Spleen (tissue), 7 donors: ENCODE data around the gene SH2D2A.

Experiments used
- POLR2A ChIP-seq, 3 donors: fragments of 450-650 bp; IDR thresholded peaks; one replicate each; pipeline ENCODE4 v1.5.1; 2017; ENCODE audit warnings: antibody characterized with exemption in 3 of 3, mild to moderate bottlenecking in 1 of 3
- POLR2AphosphoS5 ChIP-seq, 3 donors: sonication (generic); formaldehyde crosslinking; IDR thresholded peaks; one replicate each; pipeline ENCODE4 v1.5.1; 2017; ENCODE audit warnings: antibody characterized with exemption in 3 of 3
- TF ChIP-seq, protein P1 (sequence below), 11 experiments: fragments of 200-600 bp in 7 of 11; fragments of 450-650 bp in 4 of 11; sonication (generic) in 4 of 11; IDR thresholded peaks in 8 of 11; conservative IDR thresholded peaks in 3 of 11; 1 replicate in 7 of 11; 2 replicates in 4 of 11; pipeline versions ENCODE4 v1.4.0 to v1.8.0; 2016 to 2021; ENCODE audit warnings: antibody characterized with exemption in 11 of 11, inconsistent platforms in 4 of 11, mild to moderate bottlenecking in 1 of 11
- donor health status: DM: no; HTN: no; CAD: no; lungs with moderate emphysema.
- donor health status: DM: no; HTN: no; CAD: no.
- donor health status: DM: no; HTN: no; CAD: no.

DNA sequence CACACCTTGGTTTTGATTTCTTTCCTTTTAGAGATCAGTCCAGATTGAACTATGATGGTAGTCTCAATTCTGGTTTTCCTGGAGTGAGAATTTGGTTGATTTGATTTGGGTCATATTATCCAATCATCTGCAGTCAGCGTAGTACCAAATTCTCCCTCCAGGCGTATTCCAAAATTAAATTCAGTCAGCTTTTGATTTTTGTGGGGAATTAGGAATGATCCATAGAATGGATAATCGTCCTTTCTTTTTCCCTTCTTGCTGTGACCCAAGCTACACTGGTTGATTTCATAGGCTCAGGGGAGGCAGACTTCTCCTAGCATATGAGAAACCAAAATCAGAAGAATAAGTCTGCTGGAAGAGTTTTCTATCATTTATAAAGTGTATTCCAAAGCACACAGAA is 44.4 kb downstream of the SH2D2A start:
- TF ChIP-seq, protein P1, sequence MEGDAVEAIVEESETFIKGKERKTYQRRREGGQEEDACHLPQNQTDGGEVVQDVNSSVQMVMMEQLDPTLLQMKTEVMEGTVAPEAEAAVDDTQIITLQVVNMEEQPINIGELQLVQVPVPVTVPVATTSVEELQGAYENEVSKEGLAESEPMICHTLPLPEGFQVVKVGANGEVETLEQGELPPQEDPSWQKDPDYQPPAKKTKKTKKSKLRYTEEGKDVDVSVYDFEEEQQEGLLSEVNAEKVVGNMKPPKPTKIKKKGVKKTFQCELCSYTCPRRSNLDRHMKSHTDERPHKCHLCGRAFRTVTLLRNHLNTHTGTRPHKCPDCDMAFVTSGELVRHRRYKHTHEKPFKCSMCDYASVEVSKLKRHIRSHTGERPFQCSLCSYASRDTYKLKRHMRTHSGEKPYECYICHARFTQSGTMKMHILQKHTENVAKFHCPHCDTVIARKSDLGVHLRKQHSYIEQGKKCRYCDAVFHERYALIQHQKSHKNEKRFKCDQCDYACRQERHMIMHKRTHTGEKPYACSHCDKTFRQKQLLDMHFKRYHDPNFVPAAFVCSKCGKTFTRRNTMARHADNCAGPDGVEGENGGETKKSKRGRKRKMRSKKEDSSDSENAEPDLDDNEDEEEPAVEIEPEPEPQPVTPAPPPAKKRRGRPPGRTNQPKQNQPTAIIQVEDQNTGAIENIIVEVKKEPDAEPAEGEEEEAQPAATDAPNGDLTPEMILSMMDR (IDR thresholded peaks at IDR 0.05 in 8 of 11, conservative IDR thresholded peaks at IDR 0.05 in 3 of 11): no peak
- TF ChIP-seq POLR2AphosphoS5 (IDR thresholded peaks at IDR 0.05) (no peak), POLR2A (IDR thresholded peaks at IDR 0.05) (no peak)
